Right lobe of liver (tissue), 4 donors: Measurements from ENCODE around the gene PITPNM3.

Source experiments
- CTCF ChIP-seq, 4 donors: fragments of 200-600 bp in 3 of 4; fragments of 450-650 bp in 1 of 4; IDR thresholded peaks; one replicate each; pipeline versions ENCODE4 v1.5.1 to v1.8.0; 2016 to 2022; ENCODE audit warnings: antibody characterized with exemption in 4 of 4, mild to moderate bottlenecking in 2 of 4
- POLR2A ChIP-seq: fragments of 450-650 bp; IDR thresholded peaks from one replicate; pipeline ENCODE4 v1.6.1; 2017; ENCODE audit warnings: antibody characterized with exemption, mild to moderate bottlenecking
- donor health status: DM: no; HTN: no; CAD: no.
- donor health status: DM: no; HTN: no; CAD: no.
- donor health status: DM: no; HTN: yes; CAD: no.

- no peak for TF ChIP-seq CTCF (IDR thresholded peaks at IDR 0.05)
- TF ChIP-seq POLR2A: no peak
Observed at GRCh38 chr17:6465206-6466003, 91.0 kb downstream of the PITPNM3 start.
